ENCODE data around the gene ZBTB44. TPM values are rescaled to one million over a fixed set of nuclear protein-coding genes. Genes with fewer than 3 reads are reported as not detected.

The ZBTB44 gene
- total RNA-seq, 1 experiment from 2014 or later, result 66.4 TPM

DNA sequence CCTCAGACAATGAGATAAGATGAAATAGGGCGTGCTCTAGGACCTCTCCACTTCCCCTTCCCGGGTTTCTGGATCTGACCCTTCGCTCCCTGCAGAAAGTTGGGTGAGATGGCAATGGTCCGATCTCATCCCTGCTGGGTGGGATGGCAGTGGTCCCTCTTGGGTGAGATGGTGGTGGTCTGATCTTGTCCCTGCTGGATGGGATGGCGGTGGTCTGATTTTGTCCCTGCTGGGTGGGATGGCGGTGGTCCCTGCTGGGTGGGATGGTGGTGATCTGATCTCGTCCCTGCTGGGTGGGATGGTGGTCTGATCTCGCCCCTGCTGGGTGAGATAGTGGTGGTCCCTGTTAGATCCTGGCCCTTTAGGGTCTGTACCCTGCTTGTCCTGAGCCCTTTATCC lies 133.8 kb downstream of the ZBTB44 start:
- H3K4me3 ChIP-seq (ENCODE audit: low read depth in 2 of 2, low read length in 2 of 2), result no peak overlapping the region
- ATAC-seq (0 out of 2 replicates have a peak, but pooled peaks have one; percentile 30), DNase-seq (ENCODE audit: low read depth, low spot score) (no peak)
- in situ Hi-C loops (cut with HindIII; ENCODE audit: low pct_unique_long_range_greater_than_20kb, low sequenced_read_pairs) (no loop called here), intact Hi-C loops (cut with micrococcal nuclease; ENCODE audit: unreplicated experiment) (no loop called here)
- no peak overlapping the region for H3K27ac ChIP-seq (ENCODE audit: low read length)
- ChIA-PET CTCF (no interaction called here), POLR2A (no interaction called here)
- no peaks in the 10 kb centered on the region for H3K36me3 ChIP-seq (ENCODE audit: control insufficient read depth, insufficient read depth, low read length)
- H3K27me3 ChIP-seq (ENCODE audit: control insufficient read depth, insufficient read depth, low read length), result no peaks in the 10 kb centered on the region; the same call in 1 of the 2 replicates
- 0 out of 2 replicates have a peak, but pooled peaks cover 6% of the 10 kb centered on the region for H3K4me1 ChIP-seq (ENCODE audit: control insufficient read depth, insufficient read depth, low read length)
- no TSS peak for BruUV-seq (replicated peaks)
- H3K9me3 ChIP-seq (ENCODE audit: control insufficient read depth, insufficient read depth, low read depth, low read length), result no peaks in the 10 kb centered on the region
- TF ChIP-seq, protein P1, sequence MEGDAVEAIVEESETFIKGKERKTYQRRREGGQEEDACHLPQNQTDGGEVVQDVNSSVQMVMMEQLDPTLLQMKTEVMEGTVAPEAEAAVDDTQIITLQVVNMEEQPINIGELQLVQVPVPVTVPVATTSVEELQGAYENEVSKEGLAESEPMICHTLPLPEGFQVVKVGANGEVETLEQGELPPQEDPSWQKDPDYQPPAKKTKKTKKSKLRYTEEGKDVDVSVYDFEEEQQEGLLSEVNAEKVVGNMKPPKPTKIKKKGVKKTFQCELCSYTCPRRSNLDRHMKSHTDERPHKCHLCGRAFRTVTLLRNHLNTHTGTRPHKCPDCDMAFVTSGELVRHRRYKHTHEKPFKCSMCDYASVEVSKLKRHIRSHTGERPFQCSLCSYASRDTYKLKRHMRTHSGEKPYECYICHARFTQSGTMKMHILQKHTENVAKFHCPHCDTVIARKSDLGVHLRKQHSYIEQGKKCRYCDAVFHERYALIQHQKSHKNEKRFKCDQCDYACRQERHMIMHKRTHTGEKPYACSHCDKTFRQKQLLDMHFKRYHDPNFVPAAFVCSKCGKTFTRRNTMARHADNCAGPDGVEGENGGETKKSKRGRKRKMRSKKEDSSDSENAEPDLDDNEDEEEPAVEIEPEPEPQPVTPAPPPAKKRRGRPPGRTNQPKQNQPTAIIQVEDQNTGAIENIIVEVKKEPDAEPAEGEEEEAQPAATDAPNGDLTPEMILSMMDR (IDR thresholded peaks at IDR 0.05), result no peak
- TF ChIP-seq SIN3A (IDR thresholded peaks at IDR 0.05; ENCODE audit: borderline replicate concordance, insufficient read depth, low read depth, low read length) (no peak), TCF7L2 (IDR thresholded peaks at IDR 0.05; ENCODE audit: low read depth, low read length) (no peak), POLR2AphosphoS5 (IDR thresholded peaks at IDR 0.05; ENCODE audit: low read depth, low read length) (no peak)

- CTCF ChIA-PET, result no interaction called here
- in situ Hi-C loops (cut with HindIII; ENCODE audit: low pct_unique_long_range_greater_than_20kb, low sequenced_read_pairs), result no loop called here
- Histone ChIP-seq H3K4me3 (ENCODE audit: low read depth in 2 of 2, low read length in 2 of 2) (no peak overlapping the region), H3K36me3 (ENCODE audit: control insufficient read depth, insufficient read depth, low read length) (no peaks in the 10 kb centered on the region), H3K9me3 (ENCODE audit: control insufficient read depth, insufficient read depth, low read depth, low read length) (no peaks in the 10 kb centered on the region), H3K4me1 (ENCODE audit: control insufficient read depth, insufficient read depth, low read length) (0 out of 2 replicates have a peak, but pooled peaks cover 6% of the 10 kb centered on the region), H3K27ac (ENCODE audit: low read length) (no peak overlapping the region), H3K27me3 (ENCODE audit: control insufficient read depth, insufficient read depth, low read length) (no peaks in the 10 kb centered on the region; the same call in 1 of the 2 replicates)
- POLR2A ChIA-PET, result no interaction called here
- ATAC-seq, result peak; percentile 51; the same call in 1 of the 2 replicates
- TF ChIP-seq SIN3A (IDR thresholded peaks at IDR 0.05; ENCODE audit: borderline replicate concordance, insufficient read depth, low read depth, low read length) (no peak), REST (IDR thresholded peaks at IDR 0.05; ENCODE audit: insufficient read depth in 1 of 2, low read depth in 2 of 2, low read length in 1 of 2) (no peak)
- TF ChIP-seq, protein P1 (IDR thresholded peaks at IDR 0.05), result no peak
- no TSS peak for BruUV-seq (replicated peaks)
- intact Hi-C loops (cut with micrococcal nuclease; ENCODE audit: unreplicated experiment), result no loop called here
- DNase-seq (ENCODE audit: low read depth, low spot score), result no peak
Measured at GRCh38 chr11:130180491-130180890, 134.2 kb downstream of the ZBTB44 start.
